Skeletal muscle cell (primary cell): Measurements from ENCODE around the gene ASCC2.

Experiments used
- DNase-seq: peaks from one replicate; pipeline ENCODE4 v3.0.0-alpha.2; 2010; ENCODE audit warnings: low read depth
- H3K4me3 ChIP-seq: 2 replicates; pipeline ENCODE4 v1.5.1; 2011; ENCODE audit warnings: low read depth, mild to moderate bottlenecking, control low read depth, low read length, moderate library complexity

ASCC2 gene

GRCh38 chr22:29821291-29822016 is 16.6 kb downstream of the ASCC2 start:
- H3K4me3 ChIP-seq: no peak overlapping the region
- DNase-seq: peak; percentile 71

DNA sequence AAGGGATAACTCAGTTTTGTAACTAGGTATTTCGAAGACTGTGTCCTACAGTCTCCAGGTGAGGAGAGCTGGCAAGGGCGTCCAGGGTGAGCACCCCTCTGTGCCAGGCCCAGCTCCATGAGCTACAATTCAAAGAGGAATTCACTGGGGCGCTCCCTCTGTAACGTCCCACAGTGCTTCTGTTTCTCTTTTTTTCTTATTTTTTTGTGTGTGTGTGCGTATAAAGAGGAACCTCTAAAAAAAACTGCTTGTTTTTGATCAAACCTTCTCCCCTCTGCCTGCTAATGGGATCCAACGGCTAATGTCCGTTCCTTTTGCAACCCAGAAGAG is 17.1 kb downstream of the ASCC2 start:
- no peak overlapping the region for H3K4me3 ChIP-seq
- DNase-seq: no peak

DNA sequence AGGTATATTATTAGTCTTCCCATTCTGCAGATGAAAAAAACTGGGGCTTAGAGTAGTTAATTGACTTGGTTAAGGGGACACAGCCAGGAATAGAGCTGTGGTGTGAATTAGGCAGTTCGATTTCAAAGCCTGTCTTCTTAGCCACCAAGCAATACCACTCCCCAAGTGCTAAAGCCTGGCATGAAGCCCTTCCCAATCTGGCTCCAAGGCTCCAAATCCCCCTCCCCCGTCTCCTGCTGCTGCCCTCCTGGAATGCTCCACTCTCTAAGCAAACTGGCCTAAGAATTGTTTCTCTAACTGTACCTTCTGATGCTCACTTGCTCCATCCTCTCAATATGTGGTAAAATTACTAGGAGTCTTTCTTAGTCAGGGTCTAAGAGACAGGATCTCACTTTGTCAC is 18.6 kb downstream of the ASCC2 start:
- no peak overlapping the region for H3K4me3 ChIP-seq
- DNase-seq: no peak

GRCh38 chr22:29817724-29818123 is 20.4 kb downstream of the ASCC2 start:
- no peak overlapping the region for H3K4me3 ChIP-seq
- no peak for DNase-seq

GRCh38 chr22:29816980-29817379 is 21.1 kb downstream of the ASCC2 start:
- H3K4me3 ChIP-seq: no peak overlapping the region
- DNase-seq: no peak

DNA sequence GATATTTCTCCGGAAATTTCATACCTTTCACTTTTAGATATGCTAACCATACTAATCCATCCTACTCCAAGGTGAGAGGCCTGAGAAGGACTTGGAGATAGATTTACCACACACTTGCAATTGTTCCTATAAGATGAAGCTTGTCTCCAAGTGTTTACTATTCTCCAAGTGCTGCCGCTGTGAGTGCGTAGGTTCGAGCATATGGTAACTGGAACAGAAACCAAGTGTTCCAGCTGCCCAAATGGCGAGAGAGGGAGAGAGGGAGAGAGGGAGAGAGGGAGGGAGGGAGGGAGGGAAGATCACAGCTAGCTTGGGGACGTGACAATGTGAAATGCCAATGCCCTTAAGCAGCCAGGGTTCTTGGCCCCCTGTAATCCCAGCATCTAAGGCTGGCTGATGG is 21.5 kb downstream of the ASCC2 start:
- DNase-seq: no peak
- H3K4me3 ChIP-seq: no peak overlapping the region

DNA sequence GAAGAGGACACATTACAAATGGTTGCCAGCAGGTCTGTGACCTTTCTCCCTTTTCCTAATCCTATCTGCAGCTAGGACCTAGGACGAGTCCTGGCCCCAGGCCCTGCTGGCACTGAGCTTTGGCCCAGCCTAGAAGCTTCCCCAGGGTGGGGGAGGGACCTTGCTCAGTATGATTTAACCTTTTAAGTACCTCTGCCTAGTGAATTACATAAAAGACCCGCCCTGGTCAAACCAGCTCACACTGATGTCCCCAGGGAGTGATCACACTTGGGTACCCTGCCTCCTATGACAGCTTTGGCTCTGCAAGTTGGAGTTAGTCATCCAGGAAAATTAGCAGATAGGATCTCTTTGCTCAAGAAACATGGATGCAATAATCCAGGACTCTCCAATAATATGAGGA is 21.9 kb downstream of the ASCC2 start:
- DNase-seq: no peak
- H3K4me3 ChIP-seq: no peak overlapping the region

DNA sequence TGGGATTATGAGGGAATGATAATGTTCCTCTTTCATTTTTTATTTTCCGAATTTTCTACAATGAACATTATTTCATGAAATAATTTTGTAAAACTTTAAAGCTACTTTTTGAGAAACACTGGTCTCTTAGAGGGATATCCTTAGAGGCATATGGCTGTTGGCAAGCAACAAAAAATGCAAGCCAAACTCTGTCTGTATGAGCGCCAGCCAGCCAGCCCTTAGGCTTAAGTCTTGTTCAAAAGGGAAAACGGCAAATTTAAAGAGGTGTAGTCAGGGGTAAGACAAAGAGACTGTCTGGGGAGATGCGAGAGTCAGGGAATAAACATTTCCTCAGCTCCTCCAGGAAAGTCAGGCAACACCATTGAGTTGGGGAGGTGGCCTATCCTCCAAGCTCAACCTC is 22.5 kb downstream of the ASCC2 start:
- DNase-seq: no peak
- H3K4me3 ChIP-seq: no peak overlapping the region

DNA sequence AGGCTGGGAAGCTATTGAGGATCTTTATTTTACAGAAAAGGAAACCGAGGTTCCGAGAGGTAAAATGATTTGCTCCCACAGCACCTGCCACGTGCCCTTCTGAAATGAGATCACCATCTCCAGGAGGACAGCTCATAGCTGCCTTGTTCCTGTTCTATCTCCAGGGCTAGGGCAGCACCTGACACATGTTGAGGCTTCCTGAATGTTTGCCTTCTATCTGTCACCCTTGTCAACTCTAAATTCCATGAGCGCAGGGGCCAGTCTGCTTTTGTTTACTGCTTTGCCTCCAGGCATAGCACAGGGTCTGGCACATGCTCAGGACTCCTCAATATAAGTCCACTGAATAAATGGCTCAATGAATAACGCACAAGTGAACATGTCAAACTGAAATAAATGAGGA is 24.1 kb downstream of the ASCC2 start:
- DNase-seq: no peak

DNA sequence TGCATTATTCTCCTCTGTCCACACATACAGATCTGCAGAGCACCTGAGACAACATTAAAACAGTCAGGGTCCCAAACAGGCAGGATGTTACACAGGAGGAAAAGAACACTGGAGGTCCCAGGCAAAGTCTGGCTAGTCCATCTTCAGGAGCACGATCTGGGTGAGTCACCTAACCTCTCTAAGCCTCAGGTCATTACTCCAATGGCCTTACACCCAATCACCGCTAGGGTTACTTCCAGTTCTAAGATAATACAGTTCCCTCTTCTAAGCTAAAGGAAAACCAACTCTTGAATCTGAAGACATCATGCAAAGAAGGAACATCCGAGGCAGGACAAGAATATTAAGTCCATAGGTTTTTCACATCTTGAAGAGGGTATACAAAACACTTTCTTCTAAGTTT is 24.5 kb downstream of the ASCC2 start:
- no peak overlapping the region for H3K4me3 ChIP-seq
- DNase-seq: no peak

More for the DNA sequence above, 24.1 kb downstream of the ASCC2 start:
- no peak overlapping the region for H3K4me3 ChIP-seq

DNA sequence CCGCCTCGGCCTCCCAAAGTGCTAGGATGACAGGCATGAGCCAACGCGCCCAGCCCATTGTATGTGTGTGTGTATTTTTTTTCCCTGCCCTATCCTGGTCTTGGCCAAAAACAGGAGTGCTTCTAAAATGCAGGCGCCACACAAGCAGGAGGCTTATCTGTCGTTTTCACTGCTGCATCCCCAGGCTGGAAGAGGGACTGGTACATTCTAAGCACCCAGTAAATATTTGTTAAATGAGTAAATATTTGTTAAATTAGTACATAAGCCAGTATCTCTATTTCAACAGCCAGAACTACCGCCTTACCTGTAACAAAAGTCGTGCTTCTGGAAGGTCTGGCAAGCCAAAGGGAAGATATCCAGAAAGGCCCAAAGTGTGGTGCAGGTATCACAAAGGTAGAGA is 24.9 kb downstream of the ASCC2 start:
- DNase-seq: no peak
- H3K4me3 ChIP-seq: no peak overlapping the region

GRCh38 chr22:29811377-29811776 is 26.7 kb downstream of the ASCC2 start:
- no peak overlapping the region for H3K4me3 ChIP-seq
- DNase-seq: no peak

GRCh38 chr22:29810216-29810615 is 27.9 kb downstream of the ASCC2 start:
- H3K4me3 ChIP-seq: no peak overlapping the region
- no peak for DNase-seq

DNA sequence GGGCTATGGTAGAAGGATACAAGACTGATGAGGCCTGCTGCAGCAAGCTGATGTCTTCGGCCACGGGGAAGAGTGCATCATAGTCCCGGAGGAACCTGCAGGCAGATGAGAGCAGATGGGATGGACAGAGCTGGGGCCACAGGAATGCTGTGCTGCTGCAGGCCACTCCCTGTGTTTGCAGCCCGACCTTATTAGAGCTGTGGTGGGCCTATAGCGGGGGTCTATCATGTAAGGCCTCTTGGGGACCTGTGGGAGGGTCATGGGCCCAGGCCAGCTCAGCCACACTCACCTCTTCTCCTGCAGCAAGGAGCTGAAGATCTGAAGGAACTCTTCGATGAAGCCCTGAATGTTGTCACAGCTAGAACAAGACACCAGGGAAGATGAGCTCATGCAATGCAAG is 31.9 kb downstream of the ASCC2 start:
- DNase-seq: no peak
- no peak overlapping the region for H3K4me3 ChIP-seq

DNA sequence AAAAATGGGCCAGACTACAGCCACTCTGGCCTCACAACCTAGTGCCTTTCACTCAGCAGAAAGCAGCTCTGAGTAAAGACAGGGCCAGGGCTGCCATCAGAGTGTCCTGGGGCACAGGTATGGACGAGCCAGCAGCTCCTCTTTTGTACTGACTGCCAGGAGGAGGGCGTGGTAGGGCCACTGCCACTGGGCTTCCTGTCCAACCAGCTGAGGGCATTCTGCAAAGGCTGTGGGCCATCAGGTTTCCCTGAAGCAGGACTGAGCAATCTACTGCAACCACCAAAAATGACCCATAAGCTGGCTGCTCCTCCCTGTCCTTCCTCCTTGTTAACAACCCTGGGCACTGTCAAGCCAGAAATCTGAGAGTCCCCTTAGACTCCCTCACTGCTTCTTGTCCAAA is 33.1 kb downstream of the ASCC2 start:
- no peak for DNase-seq
- H3K4me3 ChIP-seq: no peak overlapping the region

GRCh38 chr22:29803190-29803589 is 34.9 kb downstream of the ASCC2 start:
- no peak overlapping the region for H3K4me3 ChIP-seq
- DNase-seq: no peak

- no peak for DNase-seq
- H3K4me3 ChIP-seq: no peak overlapping the region
Measured at GRCh38 chr22:29801796-29802195, 36.3 kb downstream of the ASCC2 start.

GRCh38 chr22:29801153-29801552 is 36.9 kb downstream of the ASCC2 start:
- H3K4me3 ChIP-seq: no peak overlapping the region
- DNase-seq: no peak

GRCh38 chr22:29799217-29799680 is 38.8 kb downstream of the ASCC2 start:
- peak; percentile 76 for DNase-seq

DNA sequence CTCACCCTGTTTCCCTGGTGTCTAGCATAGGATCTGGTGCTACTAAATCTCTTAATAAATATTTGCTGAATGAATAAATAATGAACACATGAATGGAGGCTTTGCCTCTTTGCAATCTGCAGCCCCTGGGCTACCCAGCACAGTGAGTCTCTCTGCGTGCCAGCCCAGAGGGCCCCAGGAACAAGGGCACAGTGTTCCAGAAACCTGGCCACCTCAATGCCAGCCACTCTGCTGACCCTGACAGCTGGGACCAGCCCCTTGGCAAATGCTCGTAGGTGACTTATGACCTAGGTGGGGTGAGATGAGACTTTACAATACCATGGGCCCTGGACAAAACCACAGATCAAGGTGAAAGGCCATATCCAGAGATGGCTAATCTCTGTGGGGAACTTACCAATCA is 39.3 kb downstream of the ASCC2 start:
- no peak for DNase-seq
- no peak overlapping the region for H3K4me3 ChIP-seq

More at GRCh38 chr22:29799217-29799680, 38.8 kb downstream of the ASCC2 start:
- no peak overlapping the region for H3K4me3 ChIP-seq

DNA sequence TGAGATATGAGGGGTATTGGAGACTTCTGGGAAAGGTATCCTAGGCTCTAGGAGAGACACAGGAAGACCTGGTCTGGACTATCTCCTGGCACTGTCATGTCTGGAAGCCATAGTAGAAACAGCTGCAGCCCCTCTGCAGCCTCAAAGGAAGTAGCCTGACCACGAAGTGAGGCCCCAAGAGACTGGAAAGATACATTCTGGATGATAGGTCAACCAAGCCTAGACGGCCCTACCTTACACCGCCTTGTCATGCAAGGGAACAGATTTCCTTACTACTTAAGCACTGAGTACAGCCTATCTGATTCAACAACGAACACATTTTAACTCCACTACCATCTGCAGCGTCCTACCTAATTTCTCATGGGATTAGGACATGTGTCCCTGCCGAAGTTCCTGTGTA is 39.8 kb downstream of the ASCC2 start:
- no peak overlapping the region for H3K4me3 ChIP-seq

DNA sequence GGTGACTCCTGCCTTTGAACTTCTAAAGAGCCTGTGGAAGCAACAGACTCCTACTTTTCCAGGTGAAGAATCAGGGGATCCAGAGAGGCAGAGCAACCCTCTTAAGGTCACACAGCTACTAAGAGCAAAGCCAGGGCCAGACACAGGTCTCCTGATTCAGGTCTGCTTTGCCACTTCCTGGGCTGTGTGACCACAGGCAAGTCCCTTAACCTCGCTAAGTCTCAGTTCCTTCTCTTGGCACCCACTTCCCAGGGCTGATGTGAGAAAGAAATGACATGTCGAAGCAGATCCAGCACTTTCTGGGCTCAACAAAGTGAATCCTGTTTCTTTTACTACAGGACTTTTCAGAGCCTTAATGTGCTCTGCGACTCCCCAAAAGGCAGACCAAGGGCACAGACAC is 40.7 kb downstream of the ASCC2 start:
- H3K4me3 ChIP-seq: no peak overlapping the region
- DNase-seq: no peak

More for the DNA sequence above, 39.8 kb downstream of the ASCC2 start:
- no peak for DNase-seq
